Fibroblast of lung (primary cell): Measurements from ENCODE around the gene PELO.

ENCODE experiments used
- EZH2 ChIP-seq: IDR thresholded peaks from 2 replicates; pipeline ENCODE4 v1.5.1; 2012; ENCODE audit warnings: low read length, control low read depth, mild to moderate bottlenecking; ENCODE audit errors: missing control alignments
- TF ChIP-seq, protein P1 (sequence below), 2 donors: IDR thresholded peaks in 1 of 2; conservative IDR thresholded peaks in 1 of 2; 1 replicate in 1 of 2; 2 replicates in 1 of 2; pipeline ENCODE4 v1.5.1; 2011 to 2012; ENCODE audit warnings: low read length in 2 of 2, control low read depth in 1 of 2, inconsistent platforms in 1 of 2, low read depth in 1 of 2, mild to moderate bottlenecking in 1 of 2

DNA sequence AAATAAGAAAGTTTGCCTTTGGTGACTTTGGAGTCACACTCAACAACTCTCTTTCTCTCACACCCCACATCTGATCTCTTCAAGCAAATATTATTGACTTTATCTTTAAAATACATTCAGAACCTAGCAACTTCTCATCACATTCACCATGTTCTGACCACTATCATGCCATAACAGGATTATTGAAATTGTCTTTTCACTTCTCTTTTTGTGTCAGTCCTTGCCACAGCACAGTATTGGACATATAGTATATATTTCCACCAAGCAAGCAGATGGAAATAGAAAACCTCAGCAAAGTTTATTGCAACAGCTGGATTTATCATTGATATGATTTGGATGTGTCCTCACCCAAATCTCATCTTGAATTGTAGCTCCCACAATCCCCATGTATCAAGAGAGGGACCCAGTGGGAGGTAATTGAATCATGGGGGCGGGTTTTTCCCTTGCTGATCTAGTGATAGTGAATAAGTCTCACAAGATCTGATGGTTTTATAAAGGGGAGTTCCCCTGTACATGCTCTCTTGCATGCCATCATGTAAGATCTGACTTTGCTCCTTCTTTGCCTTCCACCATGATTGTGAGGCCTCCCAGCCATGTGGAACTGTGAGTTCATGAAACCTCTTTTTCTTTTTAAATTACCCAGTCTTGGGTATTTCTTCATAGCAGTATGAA is 26.9 kb upstream of the PELO start:
- no peak for TF ChIP-seq EZH2
- TF ChIP-seq, protein P1, sequence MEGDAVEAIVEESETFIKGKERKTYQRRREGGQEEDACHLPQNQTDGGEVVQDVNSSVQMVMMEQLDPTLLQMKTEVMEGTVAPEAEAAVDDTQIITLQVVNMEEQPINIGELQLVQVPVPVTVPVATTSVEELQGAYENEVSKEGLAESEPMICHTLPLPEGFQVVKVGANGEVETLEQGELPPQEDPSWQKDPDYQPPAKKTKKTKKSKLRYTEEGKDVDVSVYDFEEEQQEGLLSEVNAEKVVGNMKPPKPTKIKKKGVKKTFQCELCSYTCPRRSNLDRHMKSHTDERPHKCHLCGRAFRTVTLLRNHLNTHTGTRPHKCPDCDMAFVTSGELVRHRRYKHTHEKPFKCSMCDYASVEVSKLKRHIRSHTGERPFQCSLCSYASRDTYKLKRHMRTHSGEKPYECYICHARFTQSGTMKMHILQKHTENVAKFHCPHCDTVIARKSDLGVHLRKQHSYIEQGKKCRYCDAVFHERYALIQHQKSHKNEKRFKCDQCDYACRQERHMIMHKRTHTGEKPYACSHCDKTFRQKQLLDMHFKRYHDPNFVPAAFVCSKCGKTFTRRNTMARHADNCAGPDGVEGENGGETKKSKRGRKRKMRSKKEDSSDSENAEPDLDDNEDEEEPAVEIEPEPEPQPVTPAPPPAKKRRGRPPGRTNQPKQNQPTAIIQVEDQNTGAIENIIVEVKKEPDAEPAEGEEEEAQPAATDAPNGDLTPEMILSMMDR (conservative IDR thresholded peaks at IDR 0.05 in 1 of 2, IDR thresholded peaks at IDR 0.05 in 1 of 2; ENCODE audit: low read depth in 1 of 2, low read length in 2 of 2) = no peak
